Ishikawa (cell line): ENCODE measurements around the gene DEK.

ENCODE experiments used
- CEBPB ChIP-seq: IDR thresholded peaks from 2 replicates; pipeline ENCODE4 v1.6.1; 2012
- CREB1 ChIP-seq: IDR thresholded peaks from 2 replicates; pipeline ENCODE4 v1.6.1; 2012; ENCODE audit warnings: low read depth
- EGR1 ChIP-seq: IDR thresholded peaks from 2 replicates; pipeline ENCODE4 v1.6.1; 2012
- EP300 ChIP-seq: IDR thresholded peaks from 2 replicates; pipeline ENCODE4 v1.6.1; 2012; ENCODE audit warnings: borderline replicate concordance
- FOXM1 ChIP-seq: IDR thresholded peaks from 2 replicates; pipeline ENCODE4 v1.6.1; 2012; ENCODE audit warnings: low read depth, borderline replicate concordance
- NFIC ChIP-seq: IDR thresholded peaks from 2 replicates; pipeline ENCODE4 v1.6.1; 2012
- RAD21 ChIP-seq: IDR thresholded peaks from 2 replicates; pipeline ENCODE4 v1.6.1; 2012; ENCODE audit warnings: low read depth
- TAF1 ChIP-seq: IDR thresholded peaks from 2 replicates; pipeline ENCODE4 v1.6.1; 2012; ENCODE audit warnings: low read depth, mild to moderate bottlenecking
- TCF12 ChIP-seq: IDR thresholded peaks from 2 replicates; pipeline ENCODE4 v1.6.1; 2012; ENCODE audit warnings: low read depth
- TEAD4 ChIP-seq: IDR thresholded peaks from 2 replicates; pipeline ENCODE4 v1.6.1; 2012
- YY1 ChIP-seq: IDR thresholded peaks from 2 replicates; pipeline ENCODE4 v1.6.1; 2012; ENCODE audit warnings: low read depth
- ZBTB7A ChIP-seq: IDR thresholded peaks from 2 replicates; pipeline ENCODE4 v1.6.1; 2012; ENCODE audit warnings: low read depth
- TF ChIP-seq, protein P1 (sequence below): IDR thresholded peaks from 2 replicates; pipeline ENCODE4 v1.6.1; 2012
- TF ChIP-seq, protein P2 (sequence below): IDR thresholded peaks from 2 replicates; pipeline ENCODE4 v1.6.1; 2012; ENCODE audit warnings: low read depth, mild to moderate bottlenecking
- TF ChIP-seq, protein P3 (sequence below): IDR thresholded peaks from 2 replicates; pipeline ENCODE4 v1.6.1; 2012

The DEK gene

DNA sequence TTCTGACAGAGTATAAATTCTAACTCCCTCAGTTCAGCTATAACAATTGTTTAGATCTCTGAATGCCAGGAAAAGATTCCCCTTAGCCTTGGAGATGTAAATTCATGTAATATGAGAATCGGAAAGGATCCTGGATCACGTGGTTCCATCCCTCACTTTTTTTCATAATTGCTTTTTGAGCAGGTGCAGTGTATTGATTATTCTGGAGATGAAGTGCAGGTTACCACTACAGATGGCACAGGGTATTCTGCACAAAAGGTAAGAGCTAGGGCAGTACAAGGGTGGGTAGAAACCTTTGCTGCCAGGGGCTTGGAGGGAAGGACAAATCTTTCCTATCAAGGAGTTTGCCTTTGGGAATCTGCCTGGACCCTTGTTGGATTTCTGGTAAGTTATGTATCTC lies 56.4 kb downstream of the DEK start:
- TF ChIP-seq, protein P1, sequence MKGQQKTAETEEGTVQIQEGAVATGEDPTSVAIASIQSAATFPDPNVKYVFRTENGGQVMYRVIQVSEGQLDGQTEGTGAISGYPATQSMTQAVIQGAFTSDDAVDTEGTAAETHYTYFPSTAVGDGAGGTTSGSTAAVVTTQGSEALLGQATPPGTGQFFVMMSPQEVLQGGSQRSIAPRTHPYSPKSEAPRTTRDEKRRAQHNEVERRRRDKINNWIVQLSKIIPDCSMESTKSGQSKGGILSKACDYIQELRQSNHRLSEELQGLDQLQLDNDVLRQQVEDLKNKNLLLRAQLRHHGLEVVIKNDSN = 0 out of 2 replicates have a peak, but pooled peaks have one; percentile 42
- no peak for TF ChIP-seq CREB1

DNA sequence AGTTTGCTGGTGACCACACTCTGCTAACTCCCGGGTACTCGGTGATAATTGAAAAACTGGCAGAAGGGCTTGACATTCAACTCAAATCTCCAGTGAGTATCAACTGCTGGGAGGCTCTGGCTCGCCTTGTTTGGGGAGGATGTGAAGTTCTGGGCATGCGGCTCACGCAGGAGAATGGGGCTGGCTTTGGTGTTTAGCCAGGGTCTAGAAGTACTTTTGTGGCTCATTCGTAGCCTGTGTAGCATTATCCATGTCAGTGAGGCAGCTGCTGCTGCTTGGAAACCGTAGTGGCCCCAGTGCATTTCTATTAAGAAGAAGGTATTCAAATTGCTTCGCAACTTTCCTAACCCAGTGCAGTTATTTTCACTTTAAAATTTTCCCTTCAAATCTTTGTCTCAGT lies 56.9 kb downstream of the DEK start:
- TF ChIP-seq CEBPB (no peak), YY1 (no peak), FOXM1 (no peak), NFIC (no peak), EP300 (no peak)

DNA sequence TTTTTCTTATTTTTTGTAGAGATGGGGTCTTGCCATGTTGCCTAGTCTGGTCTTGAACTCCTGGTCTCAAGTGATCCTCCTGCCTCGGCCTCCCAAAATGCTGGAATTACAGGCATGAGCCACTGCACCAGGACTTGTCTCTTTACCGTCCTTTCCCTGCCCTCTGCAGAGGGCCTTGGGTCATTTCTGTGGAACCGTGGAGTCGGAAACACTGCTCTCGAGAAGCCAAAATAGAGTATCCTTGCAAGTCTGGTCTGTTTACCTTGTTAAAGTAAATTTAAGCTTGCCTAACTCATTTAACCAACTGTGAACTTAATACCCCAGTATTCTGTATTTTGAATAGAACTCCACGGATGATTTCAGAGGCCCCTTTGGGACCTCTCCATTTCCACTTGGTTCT lies 57.7 kb downstream of the DEK start:
- TF ChIP-seq CREB1 = no peak
- TF ChIP-seq TCF12 = no peak
- TF ChIP-seq ZBTB7A = no peak
- no peak for TF ChIP-seq RAD21
- TF ChIP-seq, protein P1 = no peak
- no peak for TF ChIP-seq EGR1
- no peak for TF ChIP-seq NFIC
- no peak for TF ChIP-seq EP300
- no peak for TF ChIP-seq TEAD4
- TF ChIP-seq, protein P2, sequence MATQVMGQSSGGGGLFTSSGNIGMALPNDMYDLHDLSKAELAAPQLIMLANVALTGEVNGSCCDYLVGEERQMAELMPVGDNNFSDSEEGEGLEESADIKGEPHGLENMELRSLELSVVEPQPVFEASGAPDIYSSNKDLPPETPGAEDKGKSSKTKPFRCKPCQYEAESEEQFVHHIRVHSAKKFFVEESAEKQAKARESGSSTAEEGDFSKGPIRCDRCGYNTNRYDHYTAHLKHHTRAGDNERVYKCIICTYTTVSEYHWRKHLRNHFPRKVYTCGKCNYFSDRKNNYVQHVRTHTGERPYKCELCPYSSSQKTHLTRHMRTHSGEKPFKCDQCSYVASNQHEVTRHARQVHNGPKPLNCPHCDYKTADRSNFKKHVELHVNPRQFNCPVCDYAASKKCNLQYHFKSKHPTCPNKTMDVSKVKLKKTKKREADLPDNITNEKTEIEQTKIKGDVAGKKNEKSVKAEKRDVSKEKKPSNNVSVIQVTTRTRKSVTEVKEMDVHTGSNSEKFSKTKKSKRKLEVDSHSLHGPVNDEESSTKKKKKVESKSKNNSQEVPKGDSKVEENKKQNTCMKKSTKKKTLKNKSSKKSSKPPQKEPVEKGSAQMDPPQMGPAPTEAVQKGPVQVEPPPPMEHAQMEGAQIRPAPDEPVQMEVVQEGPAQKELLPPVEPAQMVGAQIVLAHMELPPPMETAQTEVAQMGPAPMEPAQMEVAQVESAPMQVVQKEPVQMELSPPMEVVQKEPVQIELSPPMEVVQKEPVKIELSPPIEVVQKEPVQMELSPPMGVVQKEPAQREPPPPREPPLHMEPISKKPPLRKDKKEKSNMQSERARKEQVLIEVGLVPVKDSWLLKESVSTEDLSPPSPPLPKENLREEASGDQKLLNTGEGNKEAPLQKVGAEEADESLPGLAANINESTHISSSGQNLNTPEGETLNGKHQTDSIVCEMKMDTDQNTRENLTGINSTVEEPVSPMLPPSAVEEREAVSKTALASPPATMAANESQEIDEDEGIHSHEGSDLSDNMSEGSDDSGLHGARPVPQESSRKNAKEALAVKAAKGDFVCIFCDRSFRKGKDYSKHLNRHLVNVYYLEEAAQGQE = no peak
- no peak for TF ChIP-seq TAF1
- no peak for TF ChIP-seq FOXM1
- TF ChIP-seq CEBPB = no peak

DNA sequence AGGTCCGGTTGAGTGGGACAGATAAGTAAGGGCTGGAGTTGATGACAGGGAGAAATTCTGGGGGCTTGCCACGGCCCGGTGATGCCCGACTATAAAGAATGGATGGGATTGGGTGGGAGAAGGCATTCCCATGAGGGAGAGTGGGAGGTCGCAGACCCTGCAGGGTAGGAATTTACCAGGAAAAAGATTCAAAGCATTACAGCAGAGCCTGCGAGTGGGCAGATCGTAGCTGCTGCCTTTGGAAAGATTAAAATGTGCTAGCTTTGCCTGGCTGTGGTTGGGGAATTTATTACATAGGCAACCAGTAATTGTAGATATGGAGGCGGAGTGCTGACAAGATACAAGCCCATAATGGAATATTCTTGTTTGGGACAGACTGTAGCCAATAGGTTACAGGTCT lies 59.6 kb downstream of the DEK start:
- TF ChIP-seq, protein P1 = no peak
- no peak for TF ChIP-seq CEBPB
- no peak for TF ChIP-seq ZBTB7A
- TF ChIP-seq TAF1 = no peak
- TF ChIP-seq, protein P2 = no peak
- TF ChIP-seq TEAD4 = no peak
- no peak for TF ChIP-seq YY1
- no peak for TF ChIP-seq TCF12
- no peak for TF ChIP-seq EP300
- TF ChIP-seq EGR1 = no peak
- TF ChIP-seq FOXM1 = no peak
- TF ChIP-seq RAD21 = no peak
- TF ChIP-seq, protein P3, sequence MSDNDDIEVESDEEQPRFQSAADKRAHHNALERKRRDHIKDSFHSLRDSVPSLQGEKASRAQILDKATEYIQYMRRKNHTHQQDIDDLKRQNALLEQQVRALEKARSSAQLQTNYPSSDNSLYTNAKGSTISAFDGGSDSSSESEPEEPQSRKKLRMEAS = no peak
- no peak for TF ChIP-seq NFIC
- no peak for TF ChIP-seq CREB1

DNA sequence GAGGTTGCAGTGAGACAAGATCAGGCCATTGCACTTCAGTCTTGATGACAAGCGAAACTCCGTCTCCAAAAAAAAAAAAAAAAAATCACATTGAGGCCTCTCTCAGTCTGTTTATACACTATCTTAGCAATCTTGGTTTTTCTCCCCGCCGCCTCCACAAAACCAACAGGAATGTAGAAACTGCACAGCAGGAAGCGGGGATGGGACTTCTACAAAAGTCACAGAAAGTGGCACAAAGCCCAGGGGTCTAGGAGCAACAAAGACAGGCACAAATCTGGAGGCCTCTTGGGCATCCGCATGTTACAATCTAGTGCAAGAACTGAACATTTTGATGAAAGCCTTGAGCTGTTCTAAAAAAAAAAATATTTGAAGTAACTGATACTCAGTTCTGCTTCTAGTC lies 60.5 kb downstream of the DEK start:
- TF ChIP-seq TEAD4 (no peak), TCF12 (no peak), FOXM1 (no peak), CEBPB (no peak), ZBTB7A (no peak), RAD21 (no peak), YY1 (no peak), NFIC (no peak)
- TF ChIP-seq, protein P1 = no peak
- TF ChIP-seq, protein P2 = no peak
